HG03565 (cell line): ENCODE results near the gene TAS2R50.

Experiments used
- ATAC-seq: cut with Tn5 transposase; IDR thresholded peaks from one replicate; pipeline ENCODE4 v1.9.1; 2021; ENCODE audit warnings: mild to moderate bottlenecking, moderate library complexity; ENCODE audit not compliant: unreplicated experiment

The TAS2R50 gene

GRCh38 chr12:10986812-10987211, at the start of gene TAS2R50:
Gene TAS2R50 (minus strand): TSS chr12:10986912. CDS start chr12:10986860, 52 bp downstream.
- ATAC-seq, result no peak

- ATAC-seq, result peak; percentile 57
Measured at GRCh38 chr12:11033959-11034358, 47.2 kb upstream of the TAS2R50 start.

- no peak for ATAC-seq
Measured at GRCh38 chr12:11031307-11031706, 44.6 kb upstream of the TAS2R50 start, which contains the start of gene TAS2R31. Gene TAS2R31 (minus strand): TSS chr12:11031407. CDS start chr12:11031335, 72 bp downstream.

GRCh38 chr12:11026118-11026517, 39.4 kb upstream of the TAS2R50 start:
- ATAC-seq, result no peak

DNA sequence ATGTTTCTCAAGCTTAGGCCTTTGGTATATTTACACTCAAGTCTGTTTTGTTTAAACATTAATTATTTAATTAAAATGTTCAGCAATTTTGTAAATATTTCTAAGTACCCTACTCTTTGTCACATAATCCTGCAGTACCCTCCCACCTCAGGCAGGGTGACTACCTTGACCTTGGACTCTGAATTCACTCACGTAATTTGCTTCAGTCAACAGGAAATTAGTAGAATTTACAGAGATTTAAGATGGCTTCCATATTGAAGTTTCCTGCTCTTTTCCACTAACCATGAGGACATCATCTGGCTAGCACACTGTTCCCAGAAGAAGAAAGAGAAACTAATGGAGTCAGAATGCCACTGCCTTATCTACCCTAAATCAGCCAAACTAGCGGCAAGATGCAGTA, 36.7 kb upstream of the TAS2R50 start:
- ATAC-seq, result no peak

DNA sequence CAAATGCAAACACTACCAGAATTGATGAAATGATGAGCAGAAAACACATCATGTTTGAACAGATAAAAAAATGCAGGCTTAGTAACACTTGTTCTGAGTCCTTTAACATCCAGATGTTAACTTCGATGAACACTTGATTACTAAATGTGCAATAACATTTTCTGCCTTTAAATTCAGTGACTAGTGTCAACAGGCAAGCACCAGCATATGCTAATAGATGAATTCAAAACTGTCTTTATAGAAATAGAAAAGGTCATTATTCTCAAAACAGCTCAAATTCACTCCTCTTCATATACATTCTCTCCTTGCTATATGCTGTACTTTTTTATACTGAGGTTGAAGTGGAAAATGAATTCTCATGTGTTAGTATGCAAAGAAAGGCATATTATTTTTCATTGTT, 35.8 kb upstream of the TAS2R50 start, which contains the start of gene TAS2R19:
Gene TAS2R19 (minus strand): TSS at position 101 of the 400 bp plus-strand sequence. CDS start 49 bp downstream, at position 52.
- no peak for ATAC-seq

DNA sequence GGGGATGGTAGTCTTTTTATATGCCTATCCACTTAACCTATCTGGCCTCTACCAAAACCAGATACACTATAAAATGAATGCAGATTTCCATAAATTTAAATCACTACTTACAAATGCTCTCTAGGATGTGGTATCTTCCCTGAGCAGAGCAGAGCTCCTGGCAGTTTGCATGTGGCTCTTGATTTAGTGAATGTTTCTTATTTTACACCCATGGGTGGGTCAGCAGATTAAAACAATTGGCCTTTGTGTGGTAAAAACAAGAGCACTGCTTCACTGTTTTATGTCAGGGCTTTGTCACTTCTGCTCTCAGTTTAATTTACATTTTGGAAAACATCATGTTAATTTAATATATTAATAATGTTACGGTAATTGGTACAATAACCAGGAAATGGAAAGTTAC, 30.2 kb upstream of the TAS2R50 start:
- ATAC-seq, result no peak

- ATAC-seq, result no peak
Measured at GRCh38 chr12:11015775-11016430, 29.2 kb upstream of the TAS2R50 start.

- no peak for ATAC-seq
Measured at GRCh38 chr12:11014234-11014633, 27.5 kb upstream of the TAS2R50 start.

GRCh38 chr12:11007608-11008007, 20.9 kb upstream of the TAS2R50 start:
- ATAC-seq, result no peak

GRCh38 chr12:10998204-10998603, 11.5 kb upstream of the TAS2R50 start, which contains the start of gene TAS2R20:
Gene TAS2R20 (minus strand): TSS chr12:10998304. CDS start chr12:10997875, 429 bp downstream.
- ATAC-seq, result no peak

GRCh38 chr12:10994307-10994706, 7.6 kb upstream of the TAS2R50 start:
- no peak for ATAC-seq

DNA sequence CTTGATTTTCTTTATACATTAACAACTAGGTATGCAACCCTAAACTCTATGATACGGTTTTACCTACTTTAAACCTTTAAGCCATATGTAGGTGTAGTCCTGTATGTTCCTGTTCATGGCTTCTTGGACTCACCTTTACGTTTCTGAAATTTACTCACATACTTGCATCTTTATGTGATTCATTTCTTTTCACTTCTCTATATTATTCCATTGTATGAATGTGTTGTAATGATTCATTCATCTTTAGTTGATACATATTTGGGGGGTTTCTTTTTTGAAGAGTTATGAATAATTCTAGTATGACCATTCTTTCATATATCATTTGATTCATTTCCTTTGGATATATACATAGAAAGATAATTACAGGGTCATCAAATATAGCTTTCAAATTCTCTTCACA, 2.4 kb upstream of the TAS2R50 start:
- no peak for ATAC-seq

GRCh38 chr12:10982244-10982643, 4.5 kb downstream of the TAS2R50 start:
- no peak for ATAC-seq

- ATAC-seq, result no peak
Measured at GRCh38 chr12:10974965-10975364, 11.7 kb downstream of the TAS2R50 start.

DNA sequence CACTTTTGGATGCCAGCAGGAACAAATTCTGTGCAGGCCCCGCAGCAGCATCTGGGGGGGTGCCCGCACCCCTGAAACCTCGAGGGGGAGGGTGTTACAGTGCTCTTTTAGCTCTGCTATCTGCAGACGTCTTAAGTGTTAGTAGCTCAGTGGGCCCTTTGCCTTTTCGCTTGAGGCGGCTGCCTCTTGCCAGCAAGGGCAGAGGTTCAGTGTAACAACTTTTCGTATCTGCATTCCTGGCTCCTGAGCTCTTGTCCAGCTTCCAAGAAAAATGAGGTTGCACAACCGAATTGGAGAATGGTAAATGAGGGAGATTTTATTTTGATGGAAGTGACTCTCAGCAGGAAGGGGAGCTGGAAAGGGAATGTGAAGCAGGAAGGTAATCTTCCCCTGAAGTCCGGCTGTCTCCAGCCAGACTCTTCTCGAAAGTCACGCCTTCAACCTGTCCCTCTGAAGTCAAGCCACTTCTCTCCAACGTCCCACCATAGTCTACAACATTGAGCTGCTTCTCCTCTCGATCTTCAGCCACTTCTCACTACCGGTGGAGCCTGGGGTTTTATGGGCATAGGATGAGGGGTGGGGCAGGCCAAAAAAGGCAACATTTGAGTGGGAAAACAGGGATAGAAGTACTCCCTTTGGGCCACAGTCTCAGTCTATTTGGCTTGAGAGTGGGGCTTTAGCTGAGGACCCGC, 17.8 kb downstream of the TAS2R50 start:
- ATAC-seq, result no peak

- ATAC-seq, result no peak
Measured at GRCh38 chr12:10967409-10967808, 19.3 kb downstream of the TAS2R50 start.

DNA sequence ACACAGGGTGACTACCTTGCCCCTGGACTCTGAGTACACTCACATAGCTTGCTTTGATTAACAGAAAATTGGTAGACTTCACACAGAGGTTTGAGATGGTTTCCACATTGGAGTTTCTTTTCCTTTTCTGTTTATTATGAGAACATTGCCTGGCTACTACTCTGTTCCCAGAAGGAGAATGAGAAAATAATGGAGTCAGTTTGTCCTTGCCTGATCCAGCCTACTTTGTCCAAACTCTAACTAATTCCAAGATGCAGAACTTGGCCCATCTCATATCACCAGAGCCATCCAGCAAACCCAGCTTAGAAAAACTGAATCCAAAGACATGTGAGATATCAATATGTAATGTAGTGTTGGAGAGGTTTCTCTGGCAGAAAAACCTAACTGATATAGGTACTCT, 20.4 kb downstream of the TAS2R50 start:
- no peak for ATAC-seq

DNA sequence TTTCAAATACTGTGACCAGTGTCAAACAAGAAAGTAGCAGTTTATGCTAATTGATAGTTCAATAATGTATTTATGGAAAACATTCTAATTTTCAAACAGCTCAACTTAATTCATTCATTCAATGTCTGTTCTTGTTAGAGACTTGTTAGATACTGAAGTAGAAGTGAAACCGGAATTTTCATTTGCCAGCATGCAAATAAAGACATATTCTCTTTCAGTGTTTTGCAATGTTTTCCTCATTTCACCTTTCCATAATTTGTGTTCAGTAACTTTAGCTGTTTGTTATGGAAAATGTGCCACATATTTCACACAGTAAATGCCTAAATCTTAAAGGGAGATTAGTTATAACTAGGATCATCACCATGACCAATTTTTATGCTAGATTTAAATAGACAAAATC, 21.2 kb downstream of the TAS2R50 start:
- ATAC-seq, result no peak

- no peak for ATAC-seq
Measured at GRCh38 chr12:10960211-10960610, 26.5 kb downstream of the TAS2R50 start.

DNA sequence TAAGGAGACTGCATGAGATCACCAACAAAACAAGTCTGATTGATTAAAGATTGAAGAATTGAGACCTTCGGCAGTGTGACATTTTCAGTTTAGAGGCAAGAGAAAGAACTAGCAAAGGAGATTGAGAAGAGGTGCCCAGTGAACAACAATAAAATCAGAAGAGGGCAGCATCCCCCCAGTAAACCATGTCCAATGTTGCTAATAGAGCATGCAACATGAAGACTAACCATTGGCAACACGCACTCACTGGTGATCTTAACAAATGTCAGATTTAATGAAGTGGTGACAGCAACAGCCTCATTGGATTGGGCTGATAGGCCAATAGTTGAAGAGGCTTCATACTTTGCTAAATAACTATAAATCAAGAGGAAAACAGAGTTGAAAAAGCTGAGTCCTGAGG, 26.9 kb downstream of the TAS2R50 start:
- ATAC-seq, result no peak

DNA sequence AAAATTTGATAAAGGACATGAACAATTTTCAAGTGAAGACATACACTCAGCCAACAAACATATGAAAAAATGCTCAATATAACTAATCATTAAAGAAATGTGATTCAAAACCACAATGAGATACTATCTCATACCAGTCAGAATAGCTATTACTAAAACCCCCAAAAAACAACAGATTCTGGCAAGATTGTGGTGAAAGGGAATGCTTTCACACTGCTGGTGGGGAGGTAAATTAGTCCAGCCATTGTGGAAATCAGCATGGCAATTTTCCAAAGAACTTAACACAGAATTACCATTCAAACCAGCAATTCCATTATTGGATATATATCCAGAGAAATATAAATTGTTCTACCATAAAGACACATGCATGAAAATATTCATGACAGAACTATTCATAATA, 29.0 kb downstream of the TAS2R50 start:
- no peak for ATAC-seq
